ENCODE data around the gene FEZ2.

DNA sequence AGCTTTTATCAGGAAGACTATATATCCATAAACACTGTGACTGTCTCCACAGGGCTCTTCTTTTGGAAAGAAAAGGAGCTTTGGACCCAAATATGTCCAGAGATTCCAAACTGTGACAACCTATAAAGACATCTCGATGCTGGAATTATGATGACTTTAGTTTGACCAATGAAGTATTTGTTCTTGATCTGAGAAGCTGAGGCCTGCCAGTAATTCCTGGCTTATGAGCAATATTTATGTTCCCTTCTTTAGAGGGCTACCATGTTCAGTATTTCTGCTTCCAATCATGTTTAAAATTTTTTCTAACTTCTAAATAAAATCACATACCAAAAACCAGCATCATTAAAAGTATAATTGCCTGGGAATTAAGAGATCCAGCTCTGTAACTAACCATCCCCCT lies 41.1 kb downstream of the FEZ2 start:
- TF ChIP-seq, protein P1, sequence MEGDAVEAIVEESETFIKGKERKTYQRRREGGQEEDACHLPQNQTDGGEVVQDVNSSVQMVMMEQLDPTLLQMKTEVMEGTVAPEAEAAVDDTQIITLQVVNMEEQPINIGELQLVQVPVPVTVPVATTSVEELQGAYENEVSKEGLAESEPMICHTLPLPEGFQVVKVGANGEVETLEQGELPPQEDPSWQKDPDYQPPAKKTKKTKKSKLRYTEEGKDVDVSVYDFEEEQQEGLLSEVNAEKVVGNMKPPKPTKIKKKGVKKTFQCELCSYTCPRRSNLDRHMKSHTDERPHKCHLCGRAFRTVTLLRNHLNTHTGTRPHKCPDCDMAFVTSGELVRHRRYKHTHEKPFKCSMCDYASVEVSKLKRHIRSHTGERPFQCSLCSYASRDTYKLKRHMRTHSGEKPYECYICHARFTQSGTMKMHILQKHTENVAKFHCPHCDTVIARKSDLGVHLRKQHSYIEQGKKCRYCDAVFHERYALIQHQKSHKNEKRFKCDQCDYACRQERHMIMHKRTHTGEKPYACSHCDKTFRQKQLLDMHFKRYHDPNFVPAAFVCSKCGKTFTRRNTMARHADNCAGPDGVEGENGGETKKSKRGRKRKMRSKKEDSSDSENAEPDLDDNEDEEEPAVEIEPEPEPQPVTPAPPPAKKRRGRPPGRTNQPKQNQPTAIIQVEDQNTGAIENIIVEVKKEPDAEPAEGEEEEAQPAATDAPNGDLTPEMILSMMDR (IDR thresholded peaks at IDR 0.05), result no peak
- no peak for TF ChIP-seq POLR2A (IDR thresholded peaks at IDR 0.05)
- TF ChIP-seq POLR2AphosphoS5 (IDR thresholded peaks at IDR 0.05), result peak; percentile 16
- no peak for TF ChIP-seq EP300 (IDR thresholded peaks at IDR 0.05)
